Fibroblast of skin of left biceps (primary cell): ENCODE measurements around the gene SRL.

Experiments
- DNase-seq, 2 experiments: peaks; one replicate each; pipeline ENCODE4 v3.0.0-alpha.2; 2013; ENCODE audit warnings: low read depth in 2 of 2

SRL gene

DNA sequence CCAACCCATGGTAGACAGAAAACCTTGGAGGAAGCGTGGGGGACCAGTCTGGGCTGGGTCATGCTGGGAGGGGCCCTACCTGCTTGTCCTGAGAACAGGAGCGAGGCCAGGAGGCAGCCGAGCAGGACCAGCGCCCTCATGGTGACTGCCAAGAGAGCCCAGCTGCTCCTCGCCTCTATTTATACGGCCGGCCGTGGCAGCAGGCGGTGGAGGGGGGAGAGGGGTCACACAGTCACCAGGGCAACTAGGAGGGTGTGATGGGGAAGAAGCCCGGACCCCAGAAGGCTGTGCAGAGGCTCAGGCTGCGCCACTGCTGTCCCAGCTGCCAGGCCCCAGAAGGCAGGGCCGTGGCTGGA is at the start of gene SRL:
TSS of gene SRL (minus strand) at position 153 of the 356 bp plus-strand sequence. CDS start at position 140, 13 bp downstream.
- no peak for DNase-seq

DNA sequence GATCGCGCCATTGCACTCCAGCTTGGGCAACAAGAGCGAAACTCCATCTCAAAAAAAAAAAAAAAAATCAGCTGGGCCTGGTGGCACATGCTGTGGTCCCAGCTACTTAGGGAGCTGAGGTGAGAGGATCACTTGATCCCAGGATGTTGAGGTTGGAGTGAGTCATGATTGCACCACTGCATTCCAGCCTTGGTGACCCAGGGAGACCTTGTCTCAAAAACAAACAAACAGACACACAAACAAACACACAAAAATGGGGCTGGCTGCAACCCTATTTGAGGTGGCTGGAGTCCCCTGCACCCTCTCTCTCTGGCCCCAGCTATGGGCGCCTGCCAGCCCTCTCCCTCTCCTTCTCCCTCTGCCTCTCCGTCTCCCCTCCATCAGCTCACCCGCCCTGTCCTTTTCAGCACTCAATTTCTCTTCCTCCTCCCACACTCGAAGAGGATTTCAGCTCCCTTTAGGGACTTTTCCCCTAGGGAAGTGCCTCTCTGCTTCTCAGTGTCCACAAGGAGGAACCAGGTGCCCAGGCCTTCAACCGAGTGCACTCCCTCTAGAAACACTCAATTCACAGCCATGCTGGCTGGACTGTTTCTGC is 48.5 kb upstream of the SRL start:
- DNase-seq = no peak

DNA sequence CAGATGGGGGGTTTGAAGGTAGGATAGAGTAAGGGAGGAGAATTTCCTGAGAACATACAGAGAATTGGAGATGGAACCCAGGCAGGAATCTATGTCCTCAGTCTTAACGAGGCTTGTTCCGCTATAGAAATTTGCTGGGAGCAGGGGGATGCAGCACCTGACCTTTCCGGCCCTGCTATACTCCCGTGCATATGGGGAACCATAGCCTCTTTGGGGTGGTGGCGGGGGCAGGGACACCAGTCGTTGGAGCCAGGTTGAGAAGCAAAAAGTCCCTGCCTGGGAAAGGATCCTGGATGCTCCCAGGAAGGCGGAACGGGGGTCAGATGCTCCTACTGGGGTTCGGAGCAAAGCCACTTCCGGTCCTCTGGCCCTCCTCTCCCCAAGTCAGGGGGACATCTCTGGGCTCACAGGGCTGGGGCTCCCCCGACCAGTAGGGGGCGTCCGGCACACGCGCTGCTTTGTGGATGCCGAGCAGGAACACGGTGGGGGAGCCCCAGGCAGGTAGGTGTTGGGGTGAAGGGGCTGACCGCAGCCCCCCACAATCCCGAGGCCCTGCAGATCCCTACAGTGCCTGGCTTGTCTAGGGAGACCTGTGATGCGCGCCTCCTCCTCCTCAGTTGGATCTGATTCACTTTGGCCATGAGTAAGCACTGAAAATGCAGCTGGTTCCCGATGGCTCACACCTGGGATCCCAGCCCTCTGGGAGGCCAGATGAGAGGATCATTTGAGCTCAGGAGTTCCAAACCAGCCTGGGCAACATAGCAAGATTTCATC is 46.5 kb upstream of the SRL start:
- no peak for DNase-seq

DNA sequence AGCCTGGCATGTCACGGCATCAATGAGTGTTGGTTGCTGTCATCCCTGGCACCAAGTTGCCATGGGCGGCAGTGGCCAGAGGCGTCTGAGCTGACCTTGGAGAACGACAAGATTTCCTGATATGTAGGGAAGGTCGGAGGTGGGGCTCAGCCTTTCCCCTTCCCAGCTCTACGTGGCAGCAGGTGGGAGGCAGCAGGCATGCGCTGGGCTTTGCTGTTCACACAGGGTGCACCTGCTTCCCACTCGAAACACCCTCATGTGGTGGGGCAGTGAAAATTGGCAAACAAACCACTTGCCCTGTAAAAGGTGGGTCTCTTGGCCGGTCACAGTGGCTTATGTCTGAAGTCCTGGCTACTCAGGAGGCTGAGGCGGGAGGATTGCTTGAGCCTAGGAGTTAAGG is 43.3 kb upstream of the SRL start:
- no peak for DNase-seq

DNA sequence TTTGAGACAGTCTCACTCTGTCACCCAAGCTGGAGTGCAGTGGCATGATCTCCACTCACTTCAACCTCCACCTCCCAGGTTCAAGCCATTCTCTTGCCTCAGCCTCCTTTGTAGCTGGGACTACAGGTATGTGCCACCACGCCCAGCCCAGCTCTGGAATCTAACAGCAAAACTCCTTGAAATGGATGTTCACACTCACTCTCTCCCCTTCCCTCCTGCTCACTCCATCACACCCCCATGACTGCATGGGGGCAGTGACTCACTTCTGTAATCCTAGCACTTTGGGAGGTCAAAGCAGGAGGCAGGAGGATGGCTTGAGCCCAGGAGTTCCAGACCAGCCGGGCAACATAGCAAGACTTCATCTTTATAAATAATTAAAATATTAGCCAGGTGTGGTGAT is 42.1 kb upstream of the SRL start:
- no peak for DNase-seq

DNA sequence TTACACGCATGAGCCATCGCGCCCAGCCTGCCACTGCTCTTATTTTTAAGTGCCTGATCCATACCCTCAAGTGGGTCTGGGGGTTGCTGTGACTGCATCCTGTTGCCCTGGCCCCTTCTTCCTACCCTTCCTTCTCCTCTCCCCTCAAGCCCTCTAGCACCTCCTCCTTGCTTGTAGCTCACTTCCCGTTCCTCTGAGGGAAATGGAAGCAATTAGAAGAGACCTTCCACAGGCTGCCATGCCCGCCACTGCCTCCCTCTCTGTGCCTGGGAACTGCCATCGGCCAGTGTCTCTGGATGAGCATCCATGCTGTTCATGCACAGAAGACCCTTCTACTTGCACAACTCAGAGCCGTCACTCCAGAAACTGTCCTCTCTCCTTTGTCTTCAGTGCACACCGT is 41.6 kb upstream of the SRL start:
- no peak for DNase-seq

DNA sequence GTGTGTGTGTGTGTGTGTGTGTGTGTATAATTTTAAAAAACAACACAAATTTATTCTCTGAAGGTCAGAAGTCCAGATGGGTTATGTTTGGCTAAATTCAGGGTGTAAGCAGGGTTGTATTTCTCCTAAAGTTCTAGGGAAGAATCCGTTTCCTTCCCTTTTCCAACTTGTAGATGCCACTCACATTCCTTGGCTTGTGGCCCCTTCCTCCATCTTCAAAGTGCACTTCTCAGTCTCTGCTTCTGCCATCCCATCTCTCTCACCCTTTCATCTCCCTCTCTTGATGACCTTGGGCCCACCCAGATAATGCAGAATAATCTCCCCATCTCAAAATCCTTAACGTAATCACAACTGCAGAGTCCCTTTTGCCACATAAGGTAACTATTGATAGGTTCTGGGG is 38.7 kb upstream of the SRL start:
- no peak for DNase-seq

DNA sequence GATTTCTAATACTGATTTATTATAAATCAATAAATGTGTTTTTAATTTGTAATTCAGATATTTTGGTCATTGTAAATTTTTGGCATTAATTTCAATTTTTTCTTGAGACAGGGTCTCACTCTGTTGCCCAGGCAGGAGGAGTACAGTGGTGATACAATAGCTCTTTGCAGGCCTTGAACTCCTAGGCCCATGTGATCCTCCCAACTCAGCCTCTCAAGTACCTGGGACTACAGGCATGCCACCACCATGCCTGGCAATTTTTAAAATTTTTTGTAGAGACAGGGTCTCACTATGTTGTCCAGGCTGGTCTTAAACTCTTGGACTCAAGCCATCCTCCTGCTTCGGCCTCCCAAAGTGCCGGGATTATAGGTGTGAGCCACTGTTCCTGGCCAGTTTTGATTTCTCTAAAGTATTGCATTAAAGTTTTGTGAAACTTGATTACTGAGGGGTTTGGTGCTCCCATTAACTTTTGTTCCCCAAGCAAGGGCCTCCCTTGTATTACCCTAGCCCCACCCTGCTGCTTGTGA is 36.2 kb upstream of the SRL start:
- no peak for DNase-seq

DNA sequence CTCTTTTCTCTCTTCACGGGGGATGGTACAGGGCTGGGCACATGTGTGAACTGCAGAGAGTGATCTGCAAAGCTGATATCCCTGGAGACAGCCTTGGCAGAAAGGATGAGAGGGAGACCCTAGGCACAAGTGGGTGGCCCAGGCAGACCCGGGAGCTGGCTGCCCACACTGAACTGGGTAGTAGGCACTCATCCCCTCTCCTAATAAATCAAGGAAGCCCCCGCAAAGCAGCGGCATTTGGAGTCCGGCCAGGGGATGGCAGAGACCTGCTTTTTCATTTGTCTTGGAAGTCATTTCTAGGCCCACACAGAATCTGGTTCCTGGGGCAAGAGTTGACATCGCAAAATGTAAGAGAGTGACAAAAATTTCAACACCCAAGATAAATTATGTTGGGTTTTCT is 34.0 kb upstream of the SRL start:
- no peak for DNase-seq

DNA sequence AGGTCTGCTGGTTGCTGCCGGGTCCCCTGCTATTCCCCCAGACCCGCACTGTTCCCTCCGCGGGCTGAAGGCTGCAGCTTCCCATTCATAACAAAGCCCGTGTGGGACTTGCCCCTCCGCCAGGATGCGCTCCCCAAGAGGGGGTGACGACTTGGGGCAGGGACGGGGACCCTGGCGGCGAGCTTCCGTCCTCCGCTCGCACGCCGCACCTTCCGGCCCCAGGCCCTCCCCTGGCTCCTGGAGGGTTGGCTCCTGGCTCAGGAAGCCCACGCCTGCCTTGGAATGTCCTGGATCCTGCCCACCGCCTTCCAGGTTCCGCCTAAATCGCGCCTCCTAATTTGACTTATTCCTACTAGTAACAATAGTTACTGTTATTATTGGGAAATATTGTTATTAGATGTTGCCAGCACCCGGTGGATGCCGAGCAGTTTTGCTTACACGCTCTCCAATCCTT is 32.0 kb upstream of the SRL start:
- DNase-seq = no peak

DNA sequence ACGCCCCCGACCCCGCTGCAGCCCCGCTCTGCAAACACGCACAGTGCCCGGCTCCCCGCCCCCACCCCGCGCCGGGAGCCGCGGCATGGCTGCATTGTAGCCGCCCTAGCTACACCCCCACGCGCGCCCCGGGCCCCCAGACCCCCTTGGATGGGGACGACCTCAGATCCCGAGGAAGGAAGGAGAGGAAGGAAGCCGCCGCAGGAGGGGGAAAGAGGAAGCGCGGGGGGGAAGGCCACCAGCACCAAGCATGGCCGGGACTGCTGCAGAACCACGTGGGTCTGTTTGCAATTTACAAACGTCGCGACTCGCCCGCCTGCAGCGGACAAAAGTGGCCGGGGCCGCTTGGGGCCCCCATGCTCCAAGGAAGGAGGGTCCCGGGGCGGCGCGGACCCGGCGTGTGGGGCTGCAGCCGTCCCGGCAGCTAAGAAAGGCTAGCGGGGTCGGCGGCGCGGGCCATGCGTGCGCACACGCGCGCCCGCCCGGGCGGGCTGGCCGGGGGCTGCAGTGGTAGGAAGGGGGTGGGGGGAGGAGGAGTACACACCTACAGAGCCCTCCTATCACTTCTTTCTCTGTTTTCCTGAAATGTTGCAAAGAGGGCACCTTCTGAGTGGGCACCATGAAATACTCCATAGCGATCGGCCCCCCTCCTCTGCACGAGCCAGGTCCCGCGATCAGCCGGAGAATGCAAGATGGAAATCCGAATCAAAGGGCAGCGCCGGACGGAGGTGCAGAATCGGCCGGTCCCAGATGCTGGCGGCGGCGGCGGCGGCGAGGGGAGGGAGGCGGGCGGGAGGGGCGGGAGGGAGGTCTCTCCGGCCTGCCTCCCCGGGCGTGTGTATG is 30.5 kb upstream of the SRL start:
- DNase-seq = no peak

DNA sequence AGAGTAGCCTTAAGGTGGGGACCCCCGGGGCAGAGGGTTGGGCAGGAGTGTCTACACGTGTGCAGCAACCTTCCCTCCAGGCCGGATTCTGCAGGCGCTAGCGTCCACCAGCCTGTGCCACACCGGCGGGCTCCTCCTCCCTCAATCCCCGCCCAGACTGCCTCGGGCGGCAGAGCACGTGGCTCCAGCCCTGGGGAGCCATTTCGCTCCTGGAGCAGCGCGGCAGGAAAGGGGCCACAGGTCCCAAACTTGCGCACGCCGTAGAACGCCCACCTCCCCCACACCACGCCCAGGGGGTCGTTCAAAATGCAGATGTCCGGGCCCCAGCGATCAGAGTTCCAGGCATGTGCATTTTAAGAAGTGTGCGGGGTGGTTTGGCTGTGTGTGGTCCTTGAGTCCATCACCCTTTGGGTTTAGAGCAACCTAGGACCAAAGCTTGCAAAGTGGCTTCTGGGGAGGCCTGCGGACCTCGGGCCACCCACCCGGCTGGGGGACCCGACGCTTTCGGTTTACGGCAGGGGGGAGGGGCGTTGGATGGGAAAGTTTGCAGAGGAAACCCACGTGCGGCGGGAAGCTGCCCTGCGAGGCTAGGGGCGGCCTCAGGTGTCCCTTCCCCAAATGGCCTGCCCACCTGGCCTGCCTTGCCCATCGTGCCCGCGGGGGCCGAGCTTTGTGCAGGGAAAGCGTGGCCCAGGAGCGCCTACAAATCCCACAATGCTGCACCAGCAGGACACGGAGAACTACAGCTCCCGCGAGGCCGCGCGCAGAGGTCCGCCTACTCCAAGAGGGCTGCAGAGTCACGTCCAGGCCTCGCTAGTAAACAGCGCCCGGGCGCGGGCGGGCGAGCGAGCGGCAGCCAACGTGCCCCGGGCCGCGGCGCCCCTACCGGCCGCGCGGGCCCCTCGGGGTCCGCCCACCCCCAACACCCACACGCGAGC is 29.6 kb upstream of the SRL start:
- peak; percentile 70 to 72 for DNase-seq

DNA sequence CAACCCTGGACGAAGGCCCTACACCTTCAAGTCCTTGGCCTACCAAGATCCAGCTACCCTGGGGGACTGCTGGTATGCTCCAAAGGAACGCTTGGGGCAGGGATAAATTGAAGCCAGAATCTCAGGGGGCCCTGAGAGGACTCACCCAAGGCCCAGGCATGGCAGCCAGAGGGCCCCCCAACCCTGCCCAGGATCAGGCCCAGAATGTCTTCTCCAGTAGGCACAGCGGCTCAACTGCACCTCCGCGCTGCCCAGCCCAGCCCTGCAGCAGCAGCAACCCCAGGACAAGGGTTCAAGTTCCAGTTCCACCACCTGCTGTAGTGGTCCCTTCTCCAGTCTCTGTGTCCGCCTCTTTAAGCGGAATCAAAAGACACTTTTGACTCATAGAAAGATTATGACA is 28.7 kb upstream of the SRL start:
- DNase-seq = no peak

DNA sequence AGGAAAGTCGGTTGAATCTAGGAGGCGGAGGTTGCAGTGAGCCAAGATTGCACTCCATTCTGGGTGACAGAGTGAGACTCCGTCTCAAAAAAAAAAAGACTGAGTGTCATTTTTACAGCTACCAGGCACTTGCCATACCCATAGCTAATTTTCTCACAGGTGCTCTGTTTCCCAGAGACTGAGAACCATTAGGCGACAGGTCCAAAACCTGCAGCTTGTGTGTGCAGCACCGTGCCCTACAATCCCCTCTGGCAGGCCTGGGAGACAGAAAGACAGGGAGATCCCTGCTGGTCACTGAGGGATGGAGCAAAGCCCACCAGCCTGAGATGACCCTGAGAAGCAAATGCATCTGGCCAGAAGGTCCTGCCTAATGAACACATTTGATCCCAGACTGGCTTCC is 28.2 kb upstream of the SRL start:
- DNase-seq = no peak

DNA sequence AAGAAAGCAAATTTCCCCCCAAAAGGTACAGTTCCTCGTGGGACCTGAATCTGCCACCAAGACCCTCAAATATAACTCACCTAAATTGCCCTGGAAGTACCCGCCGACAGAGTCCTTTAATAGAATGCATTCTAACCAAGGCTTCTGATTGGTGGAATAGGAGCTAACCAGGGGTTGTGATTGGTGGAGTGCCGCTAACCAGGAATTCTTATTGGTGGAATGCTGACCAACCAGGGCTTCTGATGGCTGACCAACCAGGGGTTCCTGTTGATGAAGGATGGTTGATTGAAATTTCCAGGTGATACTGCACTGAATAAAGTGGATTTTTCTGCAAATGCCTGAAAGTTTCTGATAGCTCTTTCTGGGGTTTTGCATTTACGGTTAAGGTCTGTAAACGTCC is 24.5 kb upstream of the SRL start:
- no peak for DNase-seq

DNA sequence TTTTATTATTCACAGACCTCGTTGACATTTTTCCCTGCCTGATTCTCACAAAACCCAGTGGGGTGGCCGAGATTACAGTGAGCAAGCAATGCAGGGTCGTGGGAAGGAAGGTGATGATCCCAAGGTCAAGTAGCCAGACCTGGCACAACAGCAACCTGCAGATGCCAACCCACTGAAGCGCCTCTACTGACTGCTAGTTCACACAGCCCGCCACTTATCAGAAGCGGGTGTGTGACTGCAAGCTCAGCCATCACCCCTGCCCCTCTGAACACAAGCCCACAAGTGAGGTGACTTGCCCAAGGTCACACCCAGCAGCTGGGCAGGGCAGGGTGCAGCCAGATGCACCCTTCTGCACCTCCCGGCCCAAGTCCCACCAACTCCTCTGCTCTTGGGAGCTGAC is 23.8 kb upstream of the SRL start:
- DNase-seq = no peak

DNA sequence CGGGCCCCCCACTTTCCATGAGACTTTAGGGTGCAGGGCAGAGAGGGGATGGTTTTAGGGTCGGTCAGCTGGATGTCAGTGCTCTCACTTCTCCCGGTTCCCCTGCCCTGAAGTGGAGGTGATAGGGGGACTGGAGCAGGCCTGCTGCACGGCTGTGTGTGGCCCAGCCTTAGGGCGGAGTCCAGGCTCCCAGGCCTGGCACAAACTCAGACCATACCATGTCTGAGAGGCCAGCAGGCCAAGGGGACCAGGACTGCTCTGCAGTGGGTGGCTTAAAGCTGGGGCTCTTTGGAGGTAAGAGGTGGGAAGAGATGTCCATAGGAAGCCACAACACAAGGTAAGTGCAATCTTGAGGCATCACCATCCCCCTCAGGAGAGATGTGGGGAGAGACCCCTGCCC is 22.7 kb upstream of the SRL start:
- DNase-seq = no peak

DNA sequence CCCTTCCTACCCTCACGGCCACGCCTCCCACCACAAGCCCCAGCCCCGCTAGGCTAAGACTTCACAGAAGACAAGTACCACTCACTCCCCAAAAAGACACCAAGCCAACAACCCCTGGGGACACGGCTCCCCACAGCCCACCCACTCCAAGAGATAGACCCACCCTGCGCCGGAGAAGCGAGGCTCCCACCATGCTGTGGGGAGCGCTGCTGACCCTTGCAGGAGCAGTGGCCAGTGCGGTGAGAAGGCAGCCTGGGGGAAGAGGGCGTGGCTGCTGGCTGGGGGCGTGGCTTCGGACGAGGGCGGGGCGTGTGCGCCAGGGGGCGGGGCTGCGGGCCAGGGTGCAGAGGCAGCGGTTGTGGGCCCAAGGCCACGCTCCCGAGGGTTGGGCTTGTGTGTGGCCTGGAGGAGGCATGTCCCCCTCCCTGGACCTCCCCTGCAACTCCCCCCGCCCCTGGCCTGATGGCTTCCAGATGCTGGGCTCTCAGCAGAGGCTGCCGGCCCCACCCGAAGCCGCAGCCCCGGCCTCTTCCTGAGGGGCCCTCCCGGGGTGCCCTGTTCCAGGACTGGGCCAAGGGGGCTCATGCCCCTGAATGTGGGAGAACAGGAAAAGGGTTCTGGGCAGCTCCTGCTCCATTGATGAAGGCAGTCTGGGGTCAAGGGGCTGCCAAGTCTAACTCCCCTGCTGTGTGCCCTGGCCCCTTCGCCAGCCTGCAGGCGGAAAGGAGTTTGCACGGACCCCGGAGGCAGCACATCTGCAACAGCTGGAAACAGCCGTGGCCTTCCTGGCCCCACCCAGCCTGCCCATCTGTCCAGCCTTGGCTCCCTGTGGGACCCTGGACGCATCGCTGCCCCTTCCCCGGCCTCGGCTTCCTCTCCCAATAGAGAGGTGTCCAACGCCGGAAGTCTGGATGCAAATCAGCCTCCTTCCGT is 21.9 kb upstream of the SRL start:
- peak; percentile 90 for DNase-seq

DNA sequence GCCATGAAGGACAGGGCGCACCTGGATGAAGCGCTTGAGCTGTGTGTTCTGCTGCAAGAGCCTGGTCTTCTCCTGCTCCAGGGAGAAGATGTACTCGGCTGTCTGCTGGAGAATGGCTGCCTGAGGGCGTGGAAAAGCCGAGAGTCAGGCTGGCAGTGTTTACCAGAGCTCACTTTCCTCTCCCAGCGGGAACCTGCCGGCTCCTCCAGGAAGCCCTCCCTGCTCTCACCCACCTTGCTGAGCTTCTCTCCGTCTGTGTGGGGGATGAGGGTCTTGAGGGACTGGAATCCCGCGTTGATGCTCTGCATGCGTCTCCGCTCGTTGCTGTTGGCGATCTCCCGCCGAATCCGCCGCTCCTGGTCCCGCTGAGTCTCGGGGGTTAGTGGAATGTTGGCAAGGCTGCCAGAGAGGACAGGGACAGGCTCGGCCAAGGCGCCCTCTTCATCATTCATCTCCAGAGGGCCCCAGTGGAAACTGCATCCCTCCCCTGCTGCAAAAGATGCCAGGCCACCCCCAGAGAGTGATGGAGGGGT is 20.5 kb upstream of the SRL start:
- no peak for DNase-seq

DNA sequence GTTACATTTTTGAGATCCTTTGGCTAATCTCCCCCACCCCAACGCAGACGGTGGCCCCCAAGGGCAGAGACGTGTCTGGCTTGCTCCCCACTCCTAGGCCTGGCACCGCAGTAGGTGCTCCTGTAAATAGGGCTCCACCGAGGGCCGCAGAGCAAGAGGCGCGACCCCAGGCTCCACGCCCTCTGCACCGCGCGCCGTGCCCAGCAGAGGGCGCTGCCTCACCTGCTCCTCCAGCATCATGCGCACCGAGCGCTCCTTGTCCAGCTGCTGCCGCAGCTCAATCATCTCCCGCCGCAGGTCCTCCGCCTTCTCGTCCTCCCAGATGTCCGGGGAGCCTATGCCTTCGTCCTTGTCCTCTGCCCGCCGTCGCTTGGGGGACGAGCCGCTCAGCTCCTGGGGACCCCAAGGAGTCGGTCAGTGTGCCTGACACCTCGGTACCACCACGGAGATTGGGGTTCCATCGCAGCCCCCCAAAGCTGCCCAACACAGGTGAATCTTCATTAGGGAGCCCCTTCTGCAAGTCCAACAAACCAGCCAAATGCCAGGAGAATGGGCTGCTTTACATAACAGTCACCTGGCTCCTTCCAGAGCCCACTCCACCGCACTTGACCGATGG is 19.8 kb upstream of the SRL start:
- DNase-seq = no peak
